ENCODE results near the gene KDM3A.

The KDM3A gene

DNA sequence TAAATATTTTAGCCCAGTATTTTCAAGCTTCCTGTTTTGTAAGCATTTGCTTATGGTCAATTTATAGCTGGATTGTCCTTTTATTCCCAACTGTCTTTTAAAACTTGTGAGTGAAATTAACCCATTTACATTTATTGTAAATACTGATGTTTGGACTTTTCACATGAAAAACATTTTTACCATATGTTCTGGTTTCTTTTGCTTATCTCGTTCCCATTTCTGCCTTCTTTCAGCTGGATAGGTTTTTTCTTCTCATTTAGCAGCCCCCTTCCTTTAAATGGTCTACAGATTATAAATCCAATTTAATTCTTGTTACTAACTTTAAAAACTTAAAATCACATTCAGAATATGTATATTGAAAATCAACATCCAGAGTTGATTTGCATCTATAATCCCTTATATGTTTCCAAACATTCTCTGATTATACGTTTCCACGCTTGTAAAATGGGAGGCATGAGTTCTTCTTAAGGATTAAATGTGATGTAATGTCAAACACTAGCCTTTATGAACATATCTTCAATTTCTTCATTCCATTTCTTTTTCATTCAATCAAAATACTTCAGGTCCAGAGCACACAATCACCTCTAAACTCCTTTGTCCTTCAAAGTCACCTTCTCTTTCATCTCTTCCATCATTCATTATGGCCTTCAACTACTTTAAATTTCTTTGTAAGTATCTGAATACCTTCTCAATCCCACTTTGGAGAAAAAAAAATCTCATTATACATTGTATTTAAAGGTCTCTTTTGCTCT lies 1.1 kb upstream of the KDM3A start:
- ChIA-PET POLR2A (interaction anchor here (1.1 kb wide), 1 partner anchor 246 kb away, joined by 3 read pairs; no protein-coding TSS in a partner anchor), CTCF (interaction anchor here (1.2 to 3.9 kb wide), 3 partner anchors 18 to 218 kb away, joined by 3 to 22 read pairs (median 8); no protein-coding TSS in a partner anchor)
- no peak for DNase-seq (ENCODE audit: extremely low spot score)
- TF ChIP-seq, protein P1, sequence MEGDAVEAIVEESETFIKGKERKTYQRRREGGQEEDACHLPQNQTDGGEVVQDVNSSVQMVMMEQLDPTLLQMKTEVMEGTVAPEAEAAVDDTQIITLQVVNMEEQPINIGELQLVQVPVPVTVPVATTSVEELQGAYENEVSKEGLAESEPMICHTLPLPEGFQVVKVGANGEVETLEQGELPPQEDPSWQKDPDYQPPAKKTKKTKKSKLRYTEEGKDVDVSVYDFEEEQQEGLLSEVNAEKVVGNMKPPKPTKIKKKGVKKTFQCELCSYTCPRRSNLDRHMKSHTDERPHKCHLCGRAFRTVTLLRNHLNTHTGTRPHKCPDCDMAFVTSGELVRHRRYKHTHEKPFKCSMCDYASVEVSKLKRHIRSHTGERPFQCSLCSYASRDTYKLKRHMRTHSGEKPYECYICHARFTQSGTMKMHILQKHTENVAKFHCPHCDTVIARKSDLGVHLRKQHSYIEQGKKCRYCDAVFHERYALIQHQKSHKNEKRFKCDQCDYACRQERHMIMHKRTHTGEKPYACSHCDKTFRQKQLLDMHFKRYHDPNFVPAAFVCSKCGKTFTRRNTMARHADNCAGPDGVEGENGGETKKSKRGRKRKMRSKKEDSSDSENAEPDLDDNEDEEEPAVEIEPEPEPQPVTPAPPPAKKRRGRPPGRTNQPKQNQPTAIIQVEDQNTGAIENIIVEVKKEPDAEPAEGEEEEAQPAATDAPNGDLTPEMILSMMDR (IDR thresholded peaks at IDR 0.05; ENCODE audit: control extremely low read depth, extremely low read depth, low read depth, missing control alignments) = no peak

DNA sequence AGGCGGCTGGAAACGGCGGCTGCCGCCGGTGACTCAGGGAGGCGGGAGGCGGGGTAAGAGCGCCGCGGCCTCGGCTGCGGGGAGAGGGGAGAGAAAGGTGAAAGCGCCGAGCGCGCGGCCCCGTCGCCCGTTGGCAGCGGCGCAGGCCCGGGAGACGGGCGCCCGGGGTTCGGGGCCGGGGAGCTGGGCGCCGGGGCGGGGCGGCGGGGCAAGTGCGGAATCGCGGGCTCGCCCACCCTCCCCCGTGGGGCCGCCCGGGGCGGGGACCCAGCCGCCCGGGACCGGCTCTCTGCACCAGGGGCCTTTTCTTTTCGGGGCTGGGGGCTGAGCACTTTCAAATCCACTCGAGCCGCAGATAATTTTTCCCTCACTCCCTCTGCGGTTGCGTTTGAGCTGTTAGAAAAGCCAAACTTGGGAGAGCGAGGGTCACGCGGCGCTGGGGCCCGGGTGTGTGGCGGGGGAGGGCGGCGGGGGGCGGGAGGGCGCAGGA lies 266 bp downstream of the KDM3A start:
- ChIA-PET CTCF (interaction anchor here (0.7 to 3.9 kb wide), 6 partner anchors 10 to 244 kb away, joined by 3 to 22 read pairs (median 4); no protein-coding TSS in a partner anchor), POLR2A (interaction anchor here (0.6 to 1.5 kb wide), 6 partner anchors 17 to 247 kb away, joined by 3 to 7 read pairs (median 3); no protein-coding TSS in a partner anchor)
- TF ChIP-seq, protein P1 (IDR thresholded peaks at IDR 0.05; ENCODE audit: control extremely low read depth, extremely low read depth, low read depth, missing control alignments) = no peak
- DNase-seq (ENCODE audit: extremely low spot score) = no peak

DNA sequence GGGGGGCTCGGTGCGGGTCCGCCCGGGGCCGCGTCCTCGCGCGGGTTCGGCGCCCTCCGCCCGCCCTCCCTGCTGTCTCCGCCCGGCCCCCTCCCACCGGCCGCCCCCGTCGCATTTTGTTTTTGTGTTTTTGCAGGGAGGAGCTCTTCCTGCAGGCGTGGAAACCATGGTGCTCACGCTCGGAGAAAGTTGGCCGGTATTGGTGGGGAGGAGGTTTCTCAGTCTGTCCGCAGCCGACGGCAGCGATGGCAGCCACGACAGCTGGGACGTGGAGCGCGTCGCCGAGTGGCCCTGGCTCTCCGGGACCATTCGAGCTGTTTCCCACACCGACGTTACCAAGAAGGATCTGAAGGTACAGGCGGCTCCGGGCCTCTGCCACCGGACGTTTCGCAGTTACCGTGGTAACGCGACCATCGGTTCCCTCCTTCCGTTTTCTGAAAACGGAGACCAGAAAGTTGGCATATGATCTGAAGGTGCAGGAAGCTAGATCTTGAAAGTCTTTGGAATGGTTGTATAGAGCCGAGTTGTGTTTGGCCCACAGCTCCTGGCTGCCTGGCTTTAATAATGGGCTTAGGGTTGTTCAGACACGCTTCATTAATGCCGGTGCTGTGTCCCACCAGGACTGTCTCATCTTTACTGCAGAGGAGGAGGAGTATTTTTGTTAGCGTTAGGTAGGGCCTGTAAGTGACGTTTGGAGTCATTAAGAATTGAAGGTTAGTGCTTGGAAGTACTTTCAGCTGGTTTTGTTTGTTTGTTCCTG lies 891 bp downstream of the KDM3A start:
- TF ChIP-seq, protein P1 (IDR thresholded peaks at IDR 0.05; ENCODE audit: control extremely low read depth, extremely low read depth, low read depth, missing control alignments) = no peak
- CTCF ChIA-PET = interaction anchor here (0.8 to 3.9 kb wide), 4 partner anchors 11 to 220 kb away, joined by 3 to 22 read pairs (median 6); no protein-coding TSS in a partner anchor
- POLR2A ChIA-PET = interaction anchor here (0.6 to 1.5 kb wide), 5 partner anchors 14 to 322 kb away, joined by 3 to 5 read pairs (median 3); no protein-coding TSS in a partner anchor
- DNase-seq (ENCODE audit: extremely low spot score) = peak; percentile 40

DNA sequence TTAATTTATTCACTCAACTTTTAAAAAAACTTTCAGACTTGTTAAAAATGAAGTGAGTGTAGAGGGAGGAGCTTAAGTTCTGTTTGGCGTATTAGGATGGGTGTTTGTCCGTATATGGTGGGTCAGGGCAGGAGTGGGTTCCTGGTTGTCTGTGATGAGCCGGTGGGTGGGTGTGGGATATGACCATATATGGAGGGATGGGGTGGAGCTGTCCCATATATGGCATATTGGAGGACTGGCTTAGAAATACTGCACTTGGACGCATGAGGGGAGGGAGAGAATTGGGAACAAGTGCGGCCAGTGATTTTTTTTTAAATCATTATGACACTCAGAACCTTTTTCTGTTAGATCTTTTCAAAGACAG lies 1.5 kb downstream of the KDM3A start:
- peak; percentile 77 for DNase-seq (ENCODE audit: extremely low spot score)
- TF ChIP-seq, protein P1 (IDR thresholded peaks at IDR 0.05; ENCODE audit: control extremely low read depth, extremely low read depth, low read depth, missing control alignments) = no peak
- CTCF ChIA-PET = interaction anchor here (0.8 to 3.9 kb wide), 3 partner anchors 11 to 221 kb away, joined by 3 to 22 read pairs (median 4); no protein-coding TSS in a partner anchor
- POLR2A ChIA-PET = interaction anchor here (1.5 kb wide), 1 partner anchor 16 kb away, joined by 3 read pairs; no protein-coding TSS in a partner anchor

DNA sequence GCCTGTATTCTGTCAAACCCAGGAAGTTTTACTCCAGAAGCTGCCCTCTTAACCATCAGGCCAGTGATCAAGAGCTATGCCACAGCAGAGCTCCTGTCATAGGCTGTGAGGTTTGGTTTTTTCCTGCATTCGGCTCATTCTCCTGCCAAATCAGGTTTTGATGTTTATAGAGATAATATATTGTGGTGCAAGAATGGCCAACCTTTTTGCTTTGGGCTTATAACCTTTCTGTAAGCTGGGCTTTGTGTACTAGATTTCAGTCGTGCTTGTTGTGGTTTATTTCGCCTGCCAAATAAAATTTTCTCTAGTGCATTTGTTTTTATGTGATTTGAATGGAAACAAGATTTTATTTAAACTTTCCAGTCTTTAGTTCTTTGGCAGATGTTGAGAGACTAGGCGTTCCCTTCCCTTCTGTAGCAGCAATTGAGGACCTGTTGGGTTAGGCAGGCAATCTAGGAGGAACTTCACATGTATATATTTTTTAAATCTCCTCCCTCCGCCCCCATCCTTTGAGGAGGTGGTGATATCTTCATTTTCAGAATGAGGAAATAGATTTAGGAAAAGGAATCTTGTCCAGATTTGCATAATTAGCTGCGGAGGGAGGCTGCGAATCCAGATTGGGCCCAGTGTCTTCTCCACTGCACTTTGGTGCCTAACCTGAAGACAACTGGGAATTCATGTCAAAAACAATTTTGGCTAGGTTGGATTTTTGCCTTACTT lies 2.6 kb downstream of the KDM3A start:
- CTCF ChIA-PET = interaction anchor here (1.8 to 3.9 kb wide), 2 partner anchors 12 to 222 kb away, joined by 4 to 22 read pairs; no protein-coding TSS in a partner anchor

More for the DNA sequence above, 2.6 kb downstream of the KDM3A start:
- POLR2A ChIA-PET = no interaction called here
- TF ChIP-seq, protein P1 (IDR thresholded peaks at IDR 0.05; ENCODE audit: control extremely low read depth, extremely low read depth, low read depth, missing control alignments) = no peak
- no peak for DNase-seq (ENCODE audit: extremely low spot score)

Data from GM10248 (cell line).